HG03575 (cell line): ENCODE results near the gene SLC47A1.
"Not testable (repeated sequence)": the region's sequence is repeated elsewhere in the genome, so short reads cannot be mapped to it uniquely, and the experiment has no call there.

Experiments
- ATAC-seq: cut with Tn5 transposase; IDR thresholded peaks from one replicate; pipeline ENCODE4 v1.9.1; 2021; ENCODE audit not compliant: unreplicated experiment, insufficient number of reproducible peaks, low FRiP score; ENCODE audit errors: extremely low read depth

Gene SLC47A1, protein sequence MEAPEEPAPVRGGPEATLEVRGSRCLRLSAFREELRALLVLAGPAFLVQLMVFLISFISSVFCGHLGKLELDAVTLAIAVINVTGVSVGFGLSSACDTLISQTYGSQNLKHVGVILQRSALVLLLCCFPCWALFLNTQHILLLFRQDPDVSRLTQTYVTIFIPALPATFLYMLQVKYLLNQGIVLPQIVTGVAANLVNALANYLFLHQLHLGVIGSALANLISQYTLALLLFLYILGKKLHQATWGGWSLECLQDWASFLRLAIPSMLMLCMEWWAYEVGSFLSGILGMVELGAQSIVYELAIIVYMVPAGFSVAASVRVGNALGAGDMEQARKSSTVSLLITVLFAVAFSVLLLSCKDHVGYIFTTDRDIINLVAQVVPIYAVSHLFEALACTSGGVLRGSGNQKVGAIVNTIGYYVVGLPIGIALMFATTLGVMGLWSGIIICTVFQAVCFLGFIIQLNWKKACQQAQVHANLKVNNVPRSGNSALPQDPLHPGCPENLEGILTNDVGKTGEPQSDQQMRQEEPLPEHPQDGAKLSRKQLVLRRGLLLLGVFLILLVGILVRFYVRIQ

GRCh38 chr17:19533718-19534561, at the start of gene SLC47A1:
Gene SLC47A1, plus strand, starts transcription at chr17:19533854. Its CDS starts 86 bp downstream, at chr17:19533940.
- no peak for ATAC-seq

- ATAC-seq, result no peak
Measured at GRCh38 chr17:19485800-19486340, 47.8 kb upstream of the SLC47A1 start.

DNA sequence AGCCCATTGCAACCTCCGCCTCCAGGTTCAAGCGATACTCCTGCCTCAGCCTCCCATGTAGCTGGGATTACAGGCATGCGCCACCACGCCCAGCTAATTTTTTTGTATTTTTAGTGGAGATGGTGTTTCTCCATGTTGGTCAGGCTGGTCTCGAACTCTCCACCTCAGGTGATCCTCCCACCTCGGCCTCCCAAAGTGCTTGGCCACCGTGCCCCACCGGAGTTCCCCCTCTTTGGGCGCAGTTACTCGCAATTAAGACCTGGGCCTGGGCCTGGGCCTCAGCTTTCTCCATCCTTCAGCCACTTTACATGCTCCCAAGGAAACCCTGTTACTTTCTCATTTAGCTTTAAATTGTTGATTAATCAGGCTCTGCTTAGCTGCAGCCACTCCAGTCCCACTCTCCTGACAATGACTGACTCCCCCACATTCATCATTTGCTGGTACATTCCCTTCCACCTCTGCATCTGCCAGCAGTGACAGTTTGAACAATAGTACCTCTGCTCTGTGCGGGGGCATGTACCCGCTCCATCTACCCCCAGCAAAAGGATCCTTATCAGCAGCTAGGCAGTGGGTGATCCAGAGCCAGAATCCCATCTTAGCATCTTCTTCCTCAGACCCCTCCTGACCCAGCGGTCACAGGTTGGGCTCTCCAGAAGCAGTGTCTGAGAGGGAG, 47.2 kb upstream of the SLC47A1 start:
- ATAC-seq, result no peak

DNA sequence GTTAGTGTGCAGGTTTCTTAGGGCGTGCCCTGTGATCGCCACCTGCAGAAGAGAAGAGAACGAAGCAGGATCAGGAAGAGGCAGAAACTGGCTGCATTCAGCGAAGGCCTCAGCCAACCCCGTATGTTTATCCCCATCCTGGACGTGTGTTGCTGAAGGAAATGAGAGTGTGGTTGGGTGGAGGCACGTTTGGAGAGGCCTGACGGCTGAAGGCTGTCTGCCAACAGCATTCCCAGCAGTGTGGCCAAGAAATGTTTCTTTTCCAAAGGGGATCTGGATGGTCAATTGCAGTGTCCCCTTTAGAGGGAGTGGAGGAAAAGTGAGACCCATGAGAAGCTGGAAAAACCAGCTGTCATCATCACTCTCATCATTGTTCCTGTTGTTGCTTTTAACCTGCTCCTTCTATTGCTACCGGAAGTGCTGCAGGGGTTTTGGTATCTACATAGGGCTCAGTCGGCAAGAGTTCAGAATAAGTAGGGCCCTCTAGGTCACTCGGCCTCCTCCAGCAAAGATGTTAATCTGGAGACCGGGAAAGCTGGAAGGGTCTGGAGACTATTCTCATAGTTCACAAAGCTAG, 46.5 kb upstream of the SLC47A1 start:
- no peak for ATAC-seq

DNA sequence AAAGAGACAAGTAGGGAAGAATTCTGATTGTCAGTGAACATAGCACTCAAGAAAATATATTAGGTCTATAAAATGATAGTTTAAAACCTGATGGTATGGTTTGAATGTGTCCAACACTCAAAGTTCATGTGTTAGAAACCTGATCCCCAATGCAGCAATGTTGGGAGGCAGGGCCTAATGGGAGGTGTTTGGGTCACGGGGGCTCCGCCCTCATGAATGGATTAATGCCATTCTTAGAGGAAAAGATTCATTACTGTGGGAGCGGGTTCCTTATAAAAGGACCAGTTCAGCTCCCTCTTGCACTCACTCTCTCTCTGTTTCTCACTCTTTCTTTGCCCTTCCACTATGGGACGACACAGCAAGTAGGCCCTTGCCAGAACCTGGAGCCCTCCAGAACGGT, 41.5 kb upstream of the SLC47A1 start:
- no peak for ATAC-seq

GRCh38 chr17:19494961-19495806, 38.5 kb upstream of the SLC47A1 start:
- ATAC-seq, result no peak

GRCh38 chr17:19495828-19496528, 37.7 kb upstream of the SLC47A1 start:
- ATAC-seq, result no peak

DNA sequence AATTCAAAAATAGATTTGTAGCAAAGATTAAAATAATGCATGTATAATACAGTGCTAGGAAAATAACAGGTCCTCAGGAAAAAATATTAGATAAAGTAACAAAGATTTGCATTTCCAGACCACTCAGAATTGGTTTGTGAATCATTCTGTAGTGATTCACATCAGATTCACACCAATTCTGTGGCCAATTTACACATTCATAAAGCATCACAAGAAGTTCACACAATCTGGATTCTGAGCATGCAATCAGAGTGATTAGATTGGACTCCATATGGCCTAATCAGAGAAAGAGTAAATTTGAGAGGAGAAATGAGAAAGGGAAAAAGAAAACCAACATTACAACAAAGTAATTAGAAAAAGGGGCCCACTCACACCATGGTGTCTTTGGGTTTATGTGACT, 36.0 kb upstream of the SLC47A1 start:
- no peak for ATAC-seq

DNA sequence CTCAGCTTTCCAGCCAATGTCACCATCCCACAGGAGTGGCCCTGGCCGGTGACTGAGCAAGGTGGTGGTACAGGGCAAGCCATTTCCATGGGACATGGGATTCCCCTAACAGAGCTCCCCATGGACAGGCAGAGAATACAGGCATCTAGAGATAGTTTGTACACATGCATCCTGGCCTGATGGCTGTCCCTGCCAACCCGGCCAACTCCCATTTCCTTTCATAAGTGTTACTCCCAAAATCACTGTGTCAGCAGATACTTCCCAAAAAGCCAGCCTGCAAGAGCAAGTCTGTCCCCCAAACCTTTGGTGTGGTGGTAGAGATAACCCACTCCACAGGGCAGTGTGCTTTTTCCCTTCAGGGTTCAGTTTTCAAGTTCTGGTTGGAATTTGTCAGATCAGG, 32.4 kb upstream of the SLC47A1 start:
- no peak for ATAC-seq

- no peak for ATAC-seq
Measured at GRCh38 chr17:19502517-19502916, 31.1 kb upstream of the SLC47A1 start.

GRCh38 chr17:19505561-19505960, 28.1 kb upstream of the SLC47A1 start:
- not testable (repeated sequence) for ATAC-seq

DNA sequence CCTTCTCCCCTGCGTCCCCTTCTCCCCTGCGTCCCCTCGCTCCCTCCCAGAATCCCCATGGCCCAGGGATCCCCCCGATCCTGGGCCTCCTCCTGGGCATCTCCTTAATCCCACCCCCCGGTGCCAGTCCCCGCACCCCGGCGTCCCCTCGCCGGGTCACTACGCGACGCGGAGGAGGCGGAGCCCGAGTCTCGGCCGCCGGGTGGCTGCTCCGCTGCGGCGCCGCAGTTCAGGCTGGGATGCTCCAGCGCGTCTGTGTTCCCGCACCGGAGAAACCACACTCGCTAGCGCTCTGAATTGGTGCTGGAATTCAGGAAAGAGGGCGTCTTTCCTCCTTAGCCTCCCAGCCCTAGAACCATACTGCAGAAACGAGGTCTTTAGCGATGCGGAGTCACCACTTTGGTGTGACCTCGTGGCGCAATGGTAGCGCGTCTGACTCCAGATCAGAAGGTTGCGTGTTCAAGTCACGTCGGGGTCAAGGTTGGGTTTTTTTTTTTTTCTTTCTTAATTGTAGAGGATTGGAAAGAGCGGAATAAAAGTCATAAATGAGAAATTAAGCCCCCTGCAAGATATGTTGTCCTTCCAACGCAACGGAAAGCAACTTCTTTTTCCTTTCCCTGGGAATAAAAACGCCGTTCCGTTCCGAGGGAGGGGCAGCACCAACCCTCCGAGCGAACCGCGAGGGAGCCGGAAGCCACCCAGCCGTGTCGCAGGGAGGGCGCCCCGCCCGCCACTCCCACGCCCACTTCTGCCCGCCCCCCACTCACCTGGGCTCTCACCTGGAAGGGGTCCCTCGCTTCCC, 25.7 kb upstream of the SLC47A1 start:
- no peak for ATAC-seq

DNA sequence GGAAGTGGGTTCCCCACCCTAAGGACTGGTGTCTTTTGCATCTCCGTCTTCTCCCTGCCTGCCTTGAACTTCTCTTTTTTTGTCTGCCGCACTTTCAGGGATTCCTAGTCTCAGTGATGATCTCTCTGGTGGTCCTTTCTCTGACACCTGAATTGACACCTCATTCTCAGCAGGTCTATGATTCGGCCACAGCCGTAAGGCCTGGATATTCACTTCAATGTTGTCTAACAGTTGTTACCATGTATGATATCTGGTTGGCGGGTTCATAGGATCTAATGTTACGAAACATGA, 25.1 kb upstream of the SLC47A1 start:
- no peak for ATAC-seq

- not testable (repeated sequence) for ATAC-seq
Measured at GRCh38 chr17:19509281-19509852, 24.3 kb upstream of the SLC47A1 start.

- ATAC-seq, result no peak
Measured at GRCh38 chr17:19510903-19511302, 22.8 kb upstream of the SLC47A1 start.

DNA sequence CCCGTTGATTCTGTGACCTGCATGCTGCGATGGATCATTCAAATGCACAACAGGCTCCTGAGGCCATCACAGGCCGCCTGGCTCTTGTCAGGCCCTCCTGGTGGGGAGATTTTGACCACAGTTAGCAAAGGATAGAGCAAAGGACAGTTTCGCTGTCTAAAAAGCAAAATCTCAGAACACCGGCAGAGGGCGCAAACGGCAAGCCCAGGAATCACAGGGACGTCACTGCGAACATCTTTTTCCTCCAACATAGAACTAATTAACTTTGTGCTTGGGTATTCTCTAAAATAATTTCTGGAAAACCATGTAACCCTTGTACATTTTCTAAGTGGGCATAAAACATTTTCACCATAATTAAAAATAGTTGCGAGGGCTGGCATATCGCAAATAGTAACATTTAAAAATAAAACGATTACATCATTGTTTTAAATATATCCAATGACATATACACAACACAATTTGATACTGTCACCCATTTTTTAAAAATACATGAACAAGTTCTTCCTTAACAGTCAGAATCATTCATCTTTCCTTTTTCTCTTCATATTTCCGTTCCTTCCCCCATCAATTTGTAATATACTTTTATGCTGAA, 19.7 kb upstream of the SLC47A1 start:
- ATAC-seq, result no peak
